Muscle layer of duodenum (tissue), 2 donors: ENCODE results near the gene SLFN12L.
"Not testable (repeated sequence)": the region's sequence is repeated elsewhere in the genome, so short reads cannot be mapped to it uniquely, and the experiment has no call there.

Experiments used
- H3K27ac ChIP-seq: one replicate; pipeline ENCODE4 v1.7.0; 2013; ENCODE audit warnings: mild to moderate bottlenecking, low read length
- H3K27me3 ChIP-seq: one replicate; pipeline ENCODE4 v1.7.0; 2013; ENCODE audit warnings: low read depth, mild to moderate bottlenecking, control low read depth, low read length
- H3K36me3 ChIP-seq, 2 donors: one replicate each; pipeline ENCODE4 v1.7.0; 2013; ENCODE audit warnings: low read length in 2 of 2, control low read depth in 1 of 2, mild to moderate bottlenecking in 1 of 2; ENCODE audit not compliant: insufficient read depth in 2 of 2, control insufficient read depth in 1 of 2
- H3K4me1 ChIP-seq, 2 donors: one replicate each; pipeline ENCODE4 v1.7.0; 2013; ENCODE audit warnings: low read length in 2 of 2, mild to moderate bottlenecking in 2 of 2, control low read depth in 1 of 2, moderate library complexity in 1 of 2; ENCODE audit not compliant: insufficient read depth in 2 of 2, control insufficient read depth in 1 of 2
- H3K4me3 ChIP-seq, 2 donors: one replicate each; pipeline ENCODE4 v1.7.0; 2013; ENCODE audit warnings: low read length in 2 of 2, low read depth in 1 of 2, mild to moderate bottlenecking in 1 of 2
- H3K9me3 ChIP-seq, 2 donors: one replicate each; pipeline ENCODE4 v1.7.0; 2013; ENCODE audit warnings: low read length in 2 of 2, control low read depth in 1 of 2, mild to moderate bottlenecking in 1 of 2; ENCODE audit not compliant: control insufficient read depth in 1 of 2
- donor health status: healthy.

The SLFN12L gene

GRCh38 chr17:35454035-35454434, 83.4 kb downstream of the SLFN12L start:
- H3K9me3 ChIP-seq, H3K4me3 ChIP-seq, H3K27ac ChIP-seq, H3K36me3 ChIP-seq, H3K4me1 ChIP-seq, H3K27me3 ChIP-seq: not testable (repeated sequence)

GRCh38 chr17:35453171-35453570, 84.3 kb downstream of the SLFN12L start:
- H3K36me3 ChIP-seq = no peaks in the 10 kb centered on the region
- H3K27ac ChIP-seq = no peak overlapping the region
- H3K27me3 ChIP-seq = no peaks in the 10 kb centered on the region
- H3K9me3 ChIP-seq = no peaks in the 10 kb centered on the region
- H3K4me3 ChIP-seq = no peak overlapping the region
- H3K4me1 ChIP-seq = peaks cover 0 to 11% of the 10 kb centered on the region in 2 donors

- H3K36me3 ChIP-seq = no peaks in the 10 kb centered on the region
- no peaks in the 10 kb centered on the region for H3K9me3 ChIP-seq
- no peaks in the 10 kb centered on the region for H3K27me3 ChIP-seq
- peak overlapping the region; percentile 28 to 47 for H3K4me3 ChIP-seq
- peaks cover 3 to 14% of the 10 kb centered on the region in 2 donors for H3K4me1 ChIP-seq
- no peak overlapping the region for H3K27ac ChIP-seq
These were observed 88.0 kb downstream of the SLFN12L start for GRCh38 chr17:35449371-35449931.

GRCh38 chr17:35448899-35449227, 88.6 kb downstream of the SLFN12L start:
- Histone ChIP-seq H3K4me3 (peak overlapping the region; percentile 64 to 74), H3K9me3 (no peaks in the 10 kb centered on the region), H3K27me3 (no peaks in the 10 kb centered on the region), H3K4me1 (peaks cover 3 to 14% of the 10 kb centered on the region in 2 donors), H3K27ac (no peak overlapping the region), H3K36me3 (no peaks in the 10 kb centered on the region)

- H3K27ac ChIP-seq = no peak within 1 kb of the TSS
- peak within 1 kb of the TSS; percentile 64 to 74 for H3K4me3 ChIP-seq
- no peaks in the 10 kb centered on the region for H3K36me3 ChIP-seq
- peaks cover 3 to 14% of the 10 kb centered on the region in 2 donors for H3K4me1 ChIP-seq
- H3K27me3 ChIP-seq = no peaks in the 10 kb centered on the region
- no peaks in the 10 kb centered on the region for H3K9me3 ChIP-seq
These were observed 89.1 kb downstream of the SLFN12L start, which contains the start of gene SLFN13 for GRCh38 chr17:35448214-35448898. Gene SLFN13 (minus strand): TSS chr17:35448766. CDS start chr17:35445680, 3,086 bp downstream.

GRCh38 chr17:35447499-35447898, 90.0 kb downstream of the SLFN12L start:
- H3K4me1 ChIP-seq = peaks cover 3 to 14% of the 10 kb centered on the region in 2 donors
- H3K4me3 ChIP-seq = no peak overlapping the region
- H3K9me3 ChIP-seq = no peaks in the 10 kb centered on the region
- H3K27ac ChIP-seq = no peak overlapping the region
- H3K27me3 ChIP-seq = no peaks in the 10 kb centered on the region
- no peaks in the 10 kb centered on the region for H3K36me3 ChIP-seq

- Histone ChIP-seq H3K9me3 (no peaks in the 10 kb centered on the region), H3K27me3 (no peaks in the 10 kb centered on the region), H3K4me3 (no peak overlapping the region), H3K4me1 (peaks cover 0 to 6% of the 10 kb centered on the region in 2 donors), H3K27ac (no peak overlapping the region), H3K36me3 (no peaks in the 10 kb centered on the region)
These were observed 99.0 kb downstream of the SLFN12L start for GRCh38 chr17:35438433-35438832.

GRCh38 chr17:35433075-35433894, 104.2 kb downstream of the SLFN12L start:
- Histone ChIP-seq H3K4me3 (peak overlapping the region; percentile 75 to 90), H3K27ac (peak overlapping the region; percentile 93), H3K36me3 (no peaks in the 10 kb centered on the region), H3K4me1 (peaks cover 7 to 22% of the 10 kb centered on the region in 2 donors), H3K27me3 (no peaks in the 10 kb centered on the region), H3K9me3 (no peaks in the 10 kb centered on the region)

GRCh38 chr17:35432176-35433074, 105.1 kb downstream of the SLFN12L start, which contains the start of gene SLFN12:
Gene SLFN12 (minus strand): TSS chr17:35432500. CDS start chr17:35423028, 9,472 bp downstream.
- peak within 1 kb of the TSS; percentile 93 for H3K27ac ChIP-seq
- peak within 1 kb of the TSS; percentile 75 to 90 for H3K4me3 ChIP-seq
- peaks cover 7 to 22% of the 10 kb centered on the region in 2 donors for H3K4me1 ChIP-seq
- H3K27me3 ChIP-seq = no peaks in the 10 kb centered on the region
- no peaks in the 10 kb centered on the region for H3K36me3 ChIP-seq
- no peaks in the 10 kb centered on the region for H3K9me3 ChIP-seq

GRCh38 chr17:35429702-35430101, 107.8 kb downstream of the SLFN12L start:
- no peaks in the 10 kb centered on the region for H3K36me3 ChIP-seq
- H3K4me1 ChIP-seq = peaks cover 7 to 22% of the 10 kb centered on the region in 2 donors
- H3K4me3 ChIP-seq = no peak overlapping the region
- H3K9me3 ChIP-seq = no peaks in the 10 kb centered on the region
- no peak overlapping the region for H3K27ac ChIP-seq
- H3K27me3 ChIP-seq = no peaks in the 10 kb centered on the region
